Epithelial cell of prostate (primary cell): ENCODE data around the gene ATP11A.
"Not testable (repeated sequence)": the region's sequence is repeated elsewhere in the genome, so short reads cannot be mapped to it uniquely, and the experiment has no call there.

Experiments
- DNase-seq: peaks from one replicate; pipeline ENCODE4 v3.0.0-alpha.2; 2011; ENCODE audit warnings: low read depth, low spot score
- H3K27ac ChIP-seq: fragments of 450-650 bp; 2 replicates; pipeline ENCODE4 v1.5.1; 2017; ENCODE audit warnings: mild to moderate bottlenecking

ATP11A gene

GRCh38 chr13:112869202-112870050, 179.6 kb downstream of the ATP11A start:
- no peak for DNase-seq
- no peak overlapping the region for H3K27ac ChIP-seq

- no peak for DNase-seq
- H3K27ac ChIP-seq: no peak overlapping the region
Observed at GRCh38 chr13:112870051-112870331, 180.2 kb downstream of the ATP11A start.

- no peak overlapping the region for H3K27ac ChIP-seq
- no peak for DNase-seq
Observed at GRCh38 chr13:112870737-112871287, 181.0 kb downstream of the ATP11A start.

GRCh38 chr13:112871742-112872141, 181.9 kb downstream of the ATP11A start:
- no peak overlapping the region for H3K27ac ChIP-seq
- DNase-seq: no peak

GRCh38 chr13:112872657-112873631, 183.1 kb downstream of the ATP11A start:
- not testable (repeated sequence) for DNase-seq
- H3K27ac ChIP-seq: peak overlapping the region; percentile 48

GRCh38 chr13:112873851-112874750, 184.3 kb downstream of the ATP11A start:
- H3K27ac ChIP-seq: no peak overlapping the region
- DNase-seq: no peak

- no peak overlapping the region for H3K27ac ChIP-seq
- no peak for DNase-seq
Observed at GRCh38 chr13:112874751-112875300, 185.0 kb downstream of the ATP11A start.

- no peak for DNase-seq
Observed at GRCh38 chr13:112875627-112876026, 185.8 kb downstream of the ATP11A start.

GRCh38 chr13:112876305-112877000, 186.6 kb downstream of the ATP11A start:
- DNase-seq: no peak
- H3K27ac ChIP-seq: no peak overlapping the region

More at GRCh38 chr13:112875627-112876026, 185.8 kb downstream of the ATP11A start:
- H3K27ac ChIP-seq: no peak overlapping the region

GRCh38 chr13:112877066-112877465, 187.2 kb downstream of the ATP11A start:
- no peak overlapping the region for H3K27ac ChIP-seq
- no peak for DNase-seq

- no peak overlapping the region for H3K27ac ChIP-seq
- no peak for DNase-seq
Observed at GRCh38 chr13:112877539-112877938, 187.7 kb downstream of the ATP11A start.

- no peak for DNase-seq
- no peak overlapping the region for H3K27ac ChIP-seq
Observed at GRCh38 chr13:112877976-112878955, 188.4 kb downstream of the ATP11A start.

GRCh38 chr13:112879283-112879833, 189.5 kb downstream of the ATP11A start:
- no peak overlapping the region for H3K27ac ChIP-seq
- no peak for DNase-seq

- H3K27ac ChIP-seq: no peak overlapping the region
- DNase-seq: no peak
Observed at GRCh38 chr13:112880221-112880641, 190.4 kb downstream of the ATP11A start.

GRCh38 chr13:112880976-112881540, 191.2 kb downstream of the ATP11A start:
- DNase-seq: no peak

GRCh38 chr13:112881656-112882554, 192.1 kb downstream of the ATP11A start:
- DNase-seq: no peak
- H3K27ac ChIP-seq: no peak overlapping the region

More at GRCh38 chr13:112880976-112881540, 191.2 kb downstream of the ATP11A start:
- H3K27ac ChIP-seq: no peak overlapping the region
